ENCODE data around the gene KRTAP10-2. TPM values are rescaled to one million over a fixed set of nuclear protein-coding genes. Genes with fewer than 3 reads are reported as not detected.
"Not testable (repeated sequence)": the region's sequence is repeated elsewhere in the genome, so short reads cannot be mapped to it uniquely, and the experiment has no call there.

Gene KRTAP10-2
- total RNA-seq, 1 experiment from 2014 or later = not detected

GRCh38 chr21:44505673-44506278, 45.5 kb downstream of the KRTAP10-2 start:
- Histone ChIP-seq H3K9me2 (ENCODE audit: insufficient read depth) (no peaks in the 10 kb centered on the region), H4K20me1 (ENCODE audit: insufficient read depth) (no peaks in the 10 kb centered on the region), H2AFZ (no peak overlapping the region), H3K36me3 (ENCODE audit: low read depth) (no peaks in the 10 kb centered on the region), H3K9me3 (ENCODE audit: insufficient read depth, low read depth) (no peaks in the 10 kb centered on the region), H3K27ac (no peak overlapping the region), H3K4me2 (no peak overlapping the region), H3K4me1 (replicated peaks; ENCODE audit: insufficient read depth) (no peaks in the 10 kb centered on the region), H3K79me2 (ENCODE audit: low read depth) (no peaks in the 10 kb centered on the region), H3F3A (ENCODE audit: insufficient read depth, low read depth) (no peaks in the 10 kb centered on the region), H3K27me3 (ENCODE audit: insufficient read depth, low read depth) (peaks cover 69% of the 10 kb centered on the region), H3K4me3 (no peak overlapping the region)
- DNase-seq = no peak
- no peak for TF ChIP-seq CTCF (conservative IDR thresholded peaks at IDR 0.05)
- ChIA-PET CTCF (no interaction called here), POLR2A (ENCODE audit: unreplicated experiment) (no interaction called here)
- intact Hi-C loops (cut with micrococcal nuclease; ENCODE audit: unreplicated experiment) = no loop called here
- no TSS peak for BruUV-seq (replicated peaks)

GRCh38 chr21:44503901-44504399, 47.4 kb downstream of the KRTAP10-2 start:
- BruUV-seq (replicated peaks) = no TSS peak
- CTCF ChIA-PET = no interaction called here
- H3K9me3 ChIP-seq (ENCODE audit: insufficient read depth, low read depth) = no peaks in the 10 kb centered on the region

GRCh38 chr21:44503006-44503889, 48.1 kb downstream of the KRTAP10-2 start:
- H3K79me2 ChIP-seq (ENCODE audit: low read depth); H3F3A ChIP-seq (ENCODE audit: insufficient read depth, low read depth); DNase-seq; H3K4me2 ChIP-seq; H3K9me2 ChIP-seq (ENCODE audit: insufficient read depth); intact Hi-C loops (cut with micrococcal nuclease; ENCODE audit: unreplicated experiment); H2AFZ ChIP-seq; H3K36me3 ChIP-seq (ENCODE audit: low read depth); H4K20me1 ChIP-seq (ENCODE audit: insufficient read depth); BruUV-seq (replicated peaks); H3K9me3 ChIP-seq (ENCODE audit: insufficient read depth, low read depth); POLR2A ChIA-PET (ENCODE audit: unreplicated experiment); H3K4me1 ChIP-seq (replicated peaks; ENCODE audit: insufficient read depth); H3K4me3 ChIP-seq; CTCF ChIA-PET; H3K27ac ChIP-seq: not testable (repeated sequence)
- peaks cover 79% of the 10 kb centered on the region for H3K27me3 ChIP-seq (ENCODE audit: insufficient read depth, low read depth)

More at GRCh38 chr21:44503901-44504399, 47.4 kb downstream of the KRTAP10-2 start:
- Histone ChIP-seq H4K20me1 (ENCODE audit: insufficient read depth) (no peaks in the 10 kb centered on the region), H3K4me1 (replicated peaks; ENCODE audit: insufficient read depth) (no peaks in the 10 kb centered on the region), H3K79me2 (ENCODE audit: low read depth) (no peaks in the 10 kb centered on the region), H3K27me3 (ENCODE audit: insufficient read depth, low read depth) (peaks cover 79% of the 10 kb centered on the region), H3F3A (ENCODE audit: insufficient read depth, low read depth) (no peaks in the 10 kb centered on the region), H3K4me2 (no peak overlapping the region), H3K27ac (no peak overlapping the region), H2AFZ (no peak overlapping the region), H3K36me3 (ENCODE audit: low read depth) (no peaks in the 10 kb centered on the region), H3K4me3 (no peak overlapping the region), H3K9me2 (ENCODE audit: insufficient read depth) (no peaks in the 10 kb centered on the region)
- intact Hi-C loops (cut with micrococcal nuclease; ENCODE audit: unreplicated experiment) = no loop called here
- POLR2A ChIA-PET (ENCODE audit: unreplicated experiment) = no interaction called here
- TF ChIP-seq EZH2 (IDR thresholded peaks at IDR 0.05; ENCODE audit: low read depth) (no peak), CTCF (conservative IDR thresholded peaks at IDR 0.05) (no peak)
- no peak for DNase-seq
